GM18505 (cell line): ENCODE measurements around the gene NRN1.
"Not testable (repeated sequence)": the region's sequence is repeated elsewhere in the genome, so short reads cannot be mapped to it uniquely, and the experiment has no call there.

ENCODE experiments used
- ATAC-seq: cut with Tn5 transposase; IDR thresholded peaks from one replicate; pipeline ENCODE4 v1.9.1; 2021; ENCODE audit not compliant: unreplicated experiment
- POLR2A ChIP-seq: IDR thresholded peaks from 4 replicates; pipeline ENCODE4 v1.6.1; 2011; ENCODE audit warnings: borderline replicate concordance; ENCODE audit not compliant: insufficient read depth, insufficient read length; ENCODE audit errors: extremely low read depth

NRN1 gene

DNA sequence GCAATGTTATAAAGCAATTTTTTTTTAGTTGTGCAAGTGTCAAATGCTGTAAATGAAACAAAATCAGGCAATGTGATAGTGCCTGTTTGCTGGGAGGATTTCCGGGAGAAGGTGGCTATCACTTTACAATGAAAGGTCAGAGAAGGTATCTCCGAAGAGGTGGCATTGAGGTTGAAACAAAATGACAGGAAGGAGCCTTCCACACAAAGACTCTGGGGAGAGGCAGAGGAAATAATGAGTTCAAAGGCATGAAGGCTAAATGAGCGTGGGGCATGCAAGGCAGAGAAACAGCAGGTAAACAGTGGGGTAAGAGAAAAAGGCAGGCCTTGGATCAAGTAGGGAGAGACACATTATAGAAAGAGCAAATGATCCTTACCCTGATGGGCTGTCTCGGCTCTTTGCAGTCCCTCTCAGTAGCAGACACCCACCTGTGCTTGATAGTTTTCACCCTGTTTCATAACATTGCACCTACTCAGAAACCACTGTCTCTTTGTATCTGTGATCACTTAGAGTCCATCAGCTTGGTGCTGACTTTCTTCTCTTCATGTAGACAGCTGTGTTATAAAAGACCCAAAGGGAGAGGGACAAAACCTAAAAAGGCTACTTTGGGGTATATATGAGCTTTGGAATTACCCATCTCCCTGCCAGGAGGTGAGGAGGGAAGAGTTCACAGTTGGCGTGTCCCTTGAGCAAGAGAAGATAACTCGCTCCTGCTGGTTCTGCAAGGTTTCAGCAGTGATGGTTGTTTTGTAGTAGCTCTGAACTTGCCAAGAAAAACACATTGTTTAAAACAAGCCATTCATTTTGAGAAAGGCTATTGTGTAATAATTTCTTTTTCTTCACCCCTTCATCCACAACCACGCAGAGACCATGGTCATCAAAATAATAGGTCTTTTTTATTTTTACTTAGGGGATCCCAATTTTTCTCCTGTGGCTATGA lies 22.3 kb downstream of the NRN1 start:
- no peak for TF ChIP-seq POLR2A

DNA sequence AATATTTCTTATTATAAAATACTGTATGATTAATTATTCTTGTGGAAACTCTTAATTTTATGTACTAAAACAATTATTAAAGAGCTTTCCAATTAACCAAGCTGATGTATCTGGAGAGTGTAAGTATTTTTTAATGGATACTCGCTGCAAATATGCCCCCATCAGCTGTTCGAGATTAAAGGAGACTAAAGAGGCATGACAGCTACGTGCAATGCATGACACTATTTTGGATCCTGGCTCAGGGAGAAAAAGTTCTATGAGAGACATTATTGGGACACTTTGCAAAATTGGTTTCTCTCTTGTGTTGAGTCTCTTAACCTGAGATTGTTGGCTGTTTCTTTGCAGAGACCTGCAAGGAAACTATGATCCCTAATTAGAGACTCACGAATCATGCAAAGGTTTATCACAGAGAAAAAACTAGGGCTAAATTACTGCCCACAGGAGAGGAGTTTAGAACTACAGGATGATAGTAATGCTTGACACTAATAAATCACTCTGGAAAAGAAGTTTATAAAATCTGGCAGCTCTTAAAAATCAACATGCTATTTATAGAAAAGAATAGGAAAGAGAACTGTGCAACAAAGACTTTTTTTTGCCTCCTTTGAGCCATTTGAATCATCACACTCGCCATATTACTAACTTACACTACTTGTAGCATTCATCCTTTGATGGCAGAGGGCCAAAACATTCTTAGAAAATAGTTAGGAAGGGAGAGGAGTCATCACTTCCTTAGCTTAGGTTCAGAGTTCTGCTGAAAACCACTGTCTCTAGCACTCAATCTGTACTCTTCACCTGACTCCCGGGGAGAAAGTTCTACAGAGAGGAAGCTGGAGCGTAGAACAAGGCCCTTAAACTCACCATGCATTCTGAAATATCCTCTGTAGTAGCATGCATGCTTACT lies 25.3 kb downstream of the NRN1 start:
- no peak for TF ChIP-seq POLR2A
- ATAC-seq = no peak

More for the DNA sequence above, 22.3 kb downstream of the NRN1 start:
- ATAC-seq = no peak

- no peak for ATAC-seq
- TF ChIP-seq POLR2A = no peak
Measured at GRCh38 chr6:5979650-5980420, 26.9 kb downstream of the NRN1 start.

DNA sequence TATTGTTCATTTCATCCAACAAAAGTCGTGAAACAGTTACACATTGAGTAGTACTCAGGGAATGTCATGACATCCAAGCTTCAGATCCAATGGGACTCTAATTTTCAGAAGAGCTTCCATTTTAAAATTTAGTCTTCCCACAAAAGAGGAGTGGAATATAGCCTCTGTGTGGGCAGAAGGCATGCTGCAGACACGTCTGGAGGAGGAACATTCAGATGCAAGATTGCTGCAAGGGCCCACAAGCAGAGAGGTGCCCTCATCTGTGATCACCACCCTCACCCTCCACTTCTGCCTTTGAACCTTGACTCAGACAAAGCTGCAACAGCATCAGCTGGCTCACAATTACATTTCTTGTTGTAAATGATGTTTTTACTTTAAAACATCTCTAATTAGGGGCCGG lies 29.9 kb downstream of the NRN1 start:
- ATAC-seq = no peak
- no peak for TF ChIP-seq POLR2A

DNA sequence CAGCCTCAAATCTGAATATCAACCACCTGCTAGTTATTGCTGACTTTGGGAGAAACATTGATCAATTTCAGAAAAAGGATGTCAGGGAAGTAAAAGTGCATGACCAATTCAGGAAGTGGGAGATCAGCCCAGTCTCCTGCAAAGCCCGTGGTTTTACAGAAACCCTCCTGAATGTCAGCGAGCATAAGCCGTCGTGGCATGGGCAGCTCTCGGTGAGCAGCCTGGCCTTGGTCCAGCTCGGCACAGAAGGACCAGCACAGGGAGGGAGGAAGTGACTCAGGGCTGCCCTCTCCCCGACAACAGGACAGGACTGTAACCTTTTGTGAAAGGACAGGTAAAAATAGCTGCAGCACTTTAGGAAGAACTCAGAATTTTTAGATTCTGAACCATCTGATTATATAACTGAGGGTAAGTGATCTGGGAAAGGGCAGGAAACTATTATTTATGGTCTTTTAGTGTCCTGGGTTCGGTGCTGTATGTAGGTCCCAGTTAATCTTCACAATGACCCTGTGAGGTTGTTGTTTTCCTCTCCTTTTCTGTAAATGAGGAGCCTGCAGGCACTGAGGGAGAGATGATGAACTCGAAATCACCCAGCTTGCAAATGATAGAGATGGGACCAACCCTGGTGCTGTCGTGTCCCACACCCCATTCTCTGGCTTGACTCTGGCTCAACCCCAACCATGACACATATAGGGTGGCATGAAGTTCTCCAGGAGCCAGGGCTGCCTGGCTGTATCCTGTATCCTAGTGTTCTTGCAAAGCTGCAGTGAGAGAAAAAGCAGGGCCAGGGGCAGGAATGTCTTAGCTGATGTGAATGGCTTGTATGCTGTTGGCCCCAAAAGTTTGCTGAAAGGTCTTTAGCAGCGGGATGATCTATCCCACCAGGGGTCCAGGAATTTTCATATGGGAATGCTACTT lies 37.6 kb downstream of the NRN1 start:
- TF ChIP-seq POLR2A = no peak
- ATAC-seq = no peak

GRCh38 chr6:5968036-5968435 lies 38.7 kb downstream of the NRN1 start:
- ATAC-seq = not testable (repeated sequence)

GRCh38 chr6:5967594-5967993 lies 39.1 kb downstream of the NRN1 start:
- ATAC-seq = no peak
- TF ChIP-seq POLR2A = no peak

GRCh38 chr6:5962794-5963193 lies 43.9 kb downstream of the NRN1 start:
- ATAC-seq = no peak
- no peak for TF ChIP-seq POLR2A

GRCh38 chr6:5961836-5962235 lies 44.9 kb downstream of the NRN1 start:
- TF ChIP-seq POLR2A = no peak
- no peak for ATAC-seq

- TF ChIP-seq POLR2A = no peak
- ATAC-seq = no peak
Measured at GRCh38 chr6:5960456-5960855, 46.3 kb downstream of the NRN1 start.

GRCh38 chr6:5958921-5959320 lies 47.8 kb downstream of the NRN1 start:
- no peak for ATAC-seq
- no peak for TF ChIP-seq POLR2A

- no peak for ATAC-seq
- TF ChIP-seq POLR2A = no peak
Measured at GRCh38 chr6:5956939-5957338, 49.8 kb downstream of the NRN1 start.
